Cardiac fibroblast (primary cell): ENCODE results near the gene FBXO17.

ENCODE experiments used
- DNase-seq, 2 donors: peaks; one replicate each; pipeline versions ENCODE4 v3.0.0 to v3.0.0-alpha.2; 2010; ENCODE audit warnings: low read depth in 2 of 2
- H3K4me3 ChIP-seq, 2 donors: replicated peaks in 1 of 2; 1 replicate in 1 of 2; 2 replicates in 1 of 2; pipeline ENCODE4 v1.5.1; 2011; ENCODE audit warnings: low read depth in 2 of 2, low read length in 2 of 2, mild to moderate bottlenecking in 2 of 2, moderate library complexity in 1 of 2
- CTCF ChIP-seq: IDR thresholded peaks from one replicate; pipeline ENCODE4 v1.5.1; 2011; ENCODE audit warnings: low read depth, mild to moderate bottlenecking, low read length, inconsistent platforms

Gene FBXO17

GRCh38 chr19:38913958-38914357 lies 61.6 kb downstream of the FBXO17 start:
- no peak for DNase-seq
- H3K4me3 ChIP-seq: no peak overlapping the region
- TF ChIP-seq CTCF: no peak

- DNase-seq: no peak
- TF ChIP-seq CTCF: no peak
- no peak overlapping the region for H3K4me3 ChIP-seq
Measured at GRCh38 chr19:38912600-38913514, 62.7 kb downstream of the FBXO17 start.

GRCh38 chr19:38911388-38912001 lies 64.0 kb downstream of the FBXO17 start:
- H3K4me3 ChIP-seq: no peak overlapping the region
- no peak for TF ChIP-seq CTCF
- no peak for DNase-seq

- no peak for DNase-seq
- H3K4me3 ChIP-seq: no peak overlapping the region
- TF ChIP-seq CTCF: no peak
Measured at GRCh38 chr19:38910488-38910887, 65.1 kb downstream of the FBXO17 start.

- DNase-seq: no peak
- H3K4me3 ChIP-seq: no peak overlapping the region
Measured at GRCh38 chr19:38908911-38909310, 66.6 kb downstream of the FBXO17 start.

GRCh38 chr19:38907670-38908069 lies 67.9 kb downstream of the FBXO17 start:
- no peak for DNase-seq
- no peak overlapping the region for H3K4me3 ChIP-seq
- no peak for TF ChIP-seq CTCF

More at GRCh38 chr19:38908911-38909310, 66.6 kb downstream of the FBXO17 start:
- no peak for TF ChIP-seq CTCF
